Stimulated activated CD4-positive, alpha-beta T cell treated with anti-CD3 and anti-CD28 coated beads, TNF-alpha, amount 100 ng/mL, for 48 hours (primary cell): ENCODE data around the gene TTLL10.

Experiments
- DNase-seq, 3 donors: peaks; one replicate each; pipeline ENCODE4 v3.0.0-alpha.2; 2020; ENCODE audit warnings: low read depth in 3 of 3

Gene TTLL10

DNA sequence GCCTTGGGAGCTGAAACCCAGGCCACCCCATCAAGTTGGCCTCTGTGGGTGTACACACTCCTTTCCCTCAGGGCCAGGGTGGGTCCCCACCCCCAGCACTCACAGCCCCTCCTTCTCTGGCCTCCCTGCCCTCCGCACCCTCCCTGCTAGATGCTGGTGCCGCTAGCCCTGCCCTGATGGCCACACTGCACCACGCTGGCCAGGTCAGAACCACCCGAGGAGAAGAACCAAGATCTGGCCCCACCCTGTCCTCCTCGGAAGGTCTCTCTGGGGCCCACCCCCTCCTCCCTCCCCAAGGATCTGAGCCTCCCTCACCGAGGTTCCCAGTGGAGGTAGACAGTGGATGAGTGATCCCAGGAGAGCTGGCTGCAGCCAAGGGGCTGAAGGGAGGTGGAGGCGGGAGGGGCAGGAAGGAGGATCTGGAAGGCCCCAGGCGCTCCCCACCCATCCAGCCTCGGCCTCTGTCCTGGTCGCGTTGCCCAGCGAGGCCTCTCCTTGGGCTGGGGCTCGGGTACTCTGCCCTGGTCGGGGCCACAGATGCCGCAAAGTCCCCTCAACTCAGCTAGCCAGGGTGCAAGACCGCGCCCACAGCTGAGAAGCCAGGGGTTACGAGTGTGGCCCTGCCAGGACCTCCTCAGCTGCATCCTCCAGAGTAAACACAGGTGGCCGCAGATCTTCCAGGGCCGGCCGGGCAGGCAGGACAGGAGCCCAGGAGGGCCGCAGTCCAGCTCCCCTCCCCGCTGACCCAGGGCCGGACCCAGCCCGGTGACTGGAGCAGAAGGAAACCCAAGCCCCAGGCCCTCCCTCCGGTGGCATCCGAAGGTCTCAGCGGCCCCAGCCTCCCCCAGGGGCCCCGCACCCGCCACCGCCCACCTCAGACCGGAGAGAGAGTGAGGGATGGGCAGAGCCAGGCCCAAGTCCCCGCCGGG, 63.5 kb downstream of the TTLL10 start:
- DNase-seq, result no peak

DNA sequence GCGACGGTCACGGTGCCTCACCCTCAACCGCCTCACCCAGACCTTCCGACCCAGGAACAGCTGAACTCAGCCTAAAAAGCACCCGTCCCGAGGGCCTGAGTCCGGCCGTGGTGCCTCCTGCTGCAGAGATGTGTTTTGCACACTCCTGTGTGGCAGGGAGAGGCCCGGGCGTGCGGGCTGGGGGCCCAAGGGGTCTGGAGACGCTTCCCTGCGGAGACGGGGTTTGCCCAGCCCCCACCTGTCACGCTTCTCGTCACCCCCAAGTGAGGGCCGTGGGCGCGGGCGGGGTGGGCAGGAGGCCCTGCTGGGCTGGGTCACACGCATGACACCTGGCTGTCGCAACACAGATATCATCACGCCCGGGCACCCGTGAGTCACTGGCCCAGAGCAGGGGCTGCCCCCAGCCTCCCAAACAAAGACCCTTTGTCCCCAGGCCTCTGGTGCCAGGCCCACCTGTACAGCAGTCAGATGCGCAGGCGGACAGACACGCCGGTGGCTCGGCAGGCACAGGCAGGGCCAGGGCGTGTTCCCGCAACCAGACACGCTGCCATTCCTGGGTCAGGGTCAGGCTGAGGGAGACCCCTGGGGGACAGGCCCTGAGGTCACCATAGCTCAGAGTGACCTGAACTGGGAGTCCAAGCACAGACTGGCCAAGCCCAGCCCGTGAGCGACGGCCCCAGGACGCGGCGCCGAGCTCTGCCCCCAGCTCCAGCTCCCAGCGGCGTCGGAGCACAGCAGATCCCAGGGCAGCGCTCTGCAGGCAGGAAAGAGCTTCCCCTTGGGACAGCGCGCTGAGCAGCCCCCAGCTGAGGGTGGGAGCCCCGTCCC, 64.4 kb downstream of the TTLL10 start:
- no peak for DNase-seq

- no peak for DNase-seq
Measured at GRCh38 chr1:1238702-1239178, 65.1 kb downstream of the TTLL10 start.

DNA sequence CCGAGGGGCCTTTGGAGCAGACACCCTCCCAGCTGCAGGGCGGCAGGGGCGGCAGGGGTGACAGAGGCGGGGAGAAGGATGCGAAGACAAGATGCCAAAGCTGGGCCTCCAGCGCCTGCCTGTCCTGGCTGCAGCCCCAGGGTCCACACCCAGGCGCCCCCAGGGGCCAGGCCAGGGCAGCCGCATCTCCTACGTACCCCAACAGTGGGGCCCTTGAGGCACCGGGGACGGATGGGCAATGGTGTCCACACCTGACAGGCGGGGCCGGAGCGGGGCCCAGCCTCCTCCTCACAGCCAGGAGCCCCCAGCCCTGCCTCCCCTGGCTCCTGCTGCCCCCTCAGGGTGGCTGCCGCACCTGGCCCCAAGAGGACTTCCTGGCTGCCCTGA, 65.5 kb downstream of the TTLL10 start:
- DNase-seq, result no peak

DNA sequence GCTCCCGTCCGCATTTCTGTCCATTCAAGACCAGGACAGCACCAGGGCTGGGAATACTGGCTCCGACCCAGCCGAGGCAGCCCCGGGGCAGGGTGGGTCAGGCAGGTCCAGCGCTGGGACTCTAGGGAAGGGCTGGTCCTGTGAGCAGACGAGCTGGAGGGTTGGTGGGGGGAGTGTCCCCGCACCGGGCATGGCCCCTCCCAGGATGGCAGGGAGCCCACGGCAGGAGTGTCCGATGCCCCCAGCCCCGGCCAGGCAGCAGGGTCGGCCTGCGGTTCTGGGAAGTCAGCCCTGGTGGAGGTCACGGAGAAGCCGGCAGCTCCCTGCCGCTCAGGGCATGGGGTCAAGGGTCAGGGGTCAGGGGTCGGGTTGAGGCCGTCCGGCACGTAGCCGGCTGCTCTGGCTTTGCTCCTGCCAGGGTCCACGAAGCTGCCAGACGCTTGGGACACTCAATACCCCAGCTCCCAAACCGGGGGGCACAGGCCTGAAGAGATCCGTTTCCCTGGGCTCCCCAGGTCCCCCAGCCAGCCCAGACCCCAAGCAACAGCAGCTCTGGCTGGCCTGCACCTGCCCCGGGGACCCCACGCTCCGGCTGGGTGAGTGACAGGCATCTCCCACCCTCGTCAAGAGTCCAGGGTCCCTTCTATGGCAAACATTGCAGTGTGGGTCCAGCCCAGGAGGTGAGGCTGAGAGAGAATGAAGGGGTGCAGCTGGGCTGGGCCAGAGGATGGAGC, 66.1 kb downstream of the TTLL10 start:
- DNase-seq, result no peak

- DNase-seq, result no peak
Measured at GRCh38 chr1:1240348-1240732, 66.7 kb downstream of the TTLL10 start.

DNA sequence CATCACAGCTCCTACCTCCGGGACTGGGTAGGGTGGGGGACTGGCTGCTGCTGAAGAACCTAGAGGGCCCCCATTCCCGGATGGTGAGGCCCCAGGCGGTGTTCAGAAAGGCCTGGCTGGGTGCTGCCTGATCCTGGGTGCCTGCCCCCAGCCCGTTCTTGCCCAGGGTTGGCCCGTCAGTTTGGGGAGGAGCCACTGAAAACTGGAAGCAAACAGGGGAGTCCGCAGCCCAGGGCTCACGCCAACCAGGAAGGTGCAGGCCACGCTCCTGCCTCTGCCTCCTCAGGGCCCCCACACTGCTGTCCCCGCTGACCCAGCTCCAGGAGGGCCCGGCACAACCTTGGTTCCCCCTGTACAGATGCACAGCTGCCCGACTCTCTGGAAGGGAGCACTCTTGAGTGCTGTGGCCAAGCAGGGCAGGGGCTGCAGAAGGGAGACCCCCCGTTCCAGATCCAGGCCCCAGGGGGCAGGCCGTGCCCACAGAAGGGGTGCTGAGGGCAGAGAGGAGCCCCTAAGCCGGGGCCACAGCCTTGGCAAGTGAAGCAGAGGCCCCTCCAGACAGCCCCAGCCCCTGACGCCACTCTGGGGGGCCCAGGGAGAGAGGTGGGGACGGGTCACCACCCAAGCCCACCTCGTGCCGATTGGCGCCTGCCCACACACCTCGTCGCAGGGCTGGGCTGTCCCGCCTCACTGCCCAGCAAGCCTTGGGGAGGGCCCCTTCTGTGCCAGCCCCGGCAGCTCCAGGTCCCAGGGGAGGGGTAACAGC, 67.3 kb downstream of the TTLL10 start:
- DNase-seq, result no peak

DNA sequence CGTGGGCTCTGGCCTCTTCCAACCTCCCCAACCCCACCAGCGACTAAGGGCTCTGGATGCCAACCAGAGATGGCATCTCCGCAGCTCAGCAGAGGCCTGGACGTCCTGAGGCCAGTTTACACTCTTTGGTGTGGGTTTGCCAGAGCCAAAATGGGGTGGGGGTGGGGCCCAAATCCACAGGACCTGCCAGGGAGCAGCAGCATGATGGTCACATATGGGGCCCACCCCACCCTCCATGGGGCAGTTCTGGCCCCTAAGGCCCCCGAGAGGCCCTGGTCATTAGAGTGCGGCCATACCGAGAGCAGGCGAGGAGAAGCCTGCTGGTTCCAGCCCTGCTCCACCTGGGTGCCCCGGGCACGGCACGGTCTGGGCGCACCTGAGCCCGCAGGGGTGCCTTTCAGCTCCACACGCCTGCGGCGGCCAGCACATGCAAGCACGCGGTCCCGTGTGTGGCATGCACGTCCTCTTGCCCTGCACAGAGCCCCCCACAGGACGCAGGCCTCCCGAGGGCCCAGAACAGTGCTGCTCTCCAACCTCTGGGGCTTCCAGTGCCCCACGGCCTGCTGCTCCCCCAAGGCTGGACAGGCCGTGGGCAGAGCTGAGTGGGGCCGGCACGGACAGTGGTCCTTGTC, 68.0 kb downstream of the TTLL10 start:
- no peak for DNase-seq

- DNase-seq, result no peak
Measured at GRCh38 chr1:1242461-1243265, 69.0 kb downstream of the TTLL10 start.

DNA sequence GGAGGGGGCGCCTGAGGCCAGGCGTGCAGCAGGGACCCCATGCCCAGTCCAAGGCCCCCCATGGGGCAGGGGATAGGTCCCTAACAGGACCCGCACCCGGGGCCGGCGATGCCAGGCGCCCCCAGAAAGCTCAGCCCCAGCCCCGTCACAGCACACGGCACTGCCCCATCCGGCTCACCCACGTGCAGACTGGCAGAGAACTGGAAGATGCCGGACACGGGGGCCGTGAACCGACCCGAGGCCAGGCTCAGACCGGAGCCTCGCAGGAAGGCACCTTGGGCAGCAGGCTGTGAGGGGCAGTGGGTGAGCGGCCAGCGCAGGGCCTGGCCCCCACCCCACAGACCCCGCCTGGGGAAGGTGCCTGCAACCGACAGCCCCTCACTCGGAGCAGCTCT, 69.6 kb downstream of the TTLL10 start:
- DNase-seq, result no peak

DNA sequence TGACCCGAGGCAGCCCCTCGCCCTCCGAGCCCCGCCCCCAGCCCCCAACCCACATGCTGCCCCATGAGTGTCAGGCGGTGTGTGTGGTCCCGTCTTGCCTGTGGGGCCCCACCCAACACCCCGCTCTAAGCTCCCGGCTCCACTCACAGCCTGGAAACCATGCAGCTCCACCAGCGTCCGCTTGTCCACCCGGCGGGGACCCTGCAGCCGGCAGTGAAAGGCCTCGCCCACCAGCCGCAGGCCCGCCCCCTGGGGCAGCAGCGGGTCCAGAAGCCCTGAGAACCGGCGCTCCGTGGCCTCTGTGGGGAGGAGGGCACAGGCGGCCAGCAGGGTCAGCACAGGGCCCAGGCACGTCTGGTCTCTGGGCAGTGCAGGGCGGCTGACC, 70.1 kb downstream of the TTLL10 start:
- DNase-seq, result no peak

DNA sequence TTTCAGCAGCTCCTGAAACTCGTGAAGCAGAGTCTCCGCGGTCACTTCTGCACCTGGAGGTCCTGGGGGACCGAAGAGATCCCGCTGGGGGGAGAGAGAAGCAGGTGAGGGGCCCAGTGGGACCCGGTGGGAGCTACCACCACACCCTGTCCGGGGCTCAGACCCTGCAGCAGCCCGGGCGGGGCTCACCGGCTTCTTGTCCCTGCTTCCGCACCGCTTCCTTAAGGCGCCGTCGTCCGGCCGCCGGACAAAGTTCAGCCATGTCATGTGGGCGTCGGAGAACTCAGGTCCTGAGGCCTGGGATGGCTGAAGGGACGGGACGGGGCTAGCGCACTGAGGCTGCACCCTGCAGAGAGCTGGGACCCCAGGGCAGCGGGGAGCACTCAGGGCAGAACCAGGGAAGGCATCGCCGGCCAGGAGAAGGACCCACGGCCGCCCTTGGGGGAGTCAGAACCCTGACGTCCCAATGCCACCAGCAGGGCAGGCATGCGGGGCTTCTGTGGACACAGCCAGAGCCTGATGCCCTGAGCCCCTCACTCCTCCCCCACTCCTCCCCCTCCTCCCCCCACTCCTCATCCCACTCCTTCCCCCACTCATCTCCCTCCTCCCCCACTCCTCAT, 70.6 kb downstream of the TTLL10 start:
- DNase-seq, result no peak

- no peak for DNase-seq
Measured at GRCh38 chr1:1245178-1245816, 71.6 kb downstream of the TTLL10 start.

- no peak for DNase-seq
Measured at GRCh38 chr1:1245817-1246576, 72.3 kb downstream of the TTLL10 start.

GRCh38 chr1:1246577-1247340, 73.1 kb downstream of the TTLL10 start, which contains the start of gene C1QTNF12:
Gene C1QTNF12, minus strand, starts transcription at chr1:1246722. Its CDS starts 32 bp downstream, at chr1:1246690.
- DNase-seq, result no peak

DNA sequence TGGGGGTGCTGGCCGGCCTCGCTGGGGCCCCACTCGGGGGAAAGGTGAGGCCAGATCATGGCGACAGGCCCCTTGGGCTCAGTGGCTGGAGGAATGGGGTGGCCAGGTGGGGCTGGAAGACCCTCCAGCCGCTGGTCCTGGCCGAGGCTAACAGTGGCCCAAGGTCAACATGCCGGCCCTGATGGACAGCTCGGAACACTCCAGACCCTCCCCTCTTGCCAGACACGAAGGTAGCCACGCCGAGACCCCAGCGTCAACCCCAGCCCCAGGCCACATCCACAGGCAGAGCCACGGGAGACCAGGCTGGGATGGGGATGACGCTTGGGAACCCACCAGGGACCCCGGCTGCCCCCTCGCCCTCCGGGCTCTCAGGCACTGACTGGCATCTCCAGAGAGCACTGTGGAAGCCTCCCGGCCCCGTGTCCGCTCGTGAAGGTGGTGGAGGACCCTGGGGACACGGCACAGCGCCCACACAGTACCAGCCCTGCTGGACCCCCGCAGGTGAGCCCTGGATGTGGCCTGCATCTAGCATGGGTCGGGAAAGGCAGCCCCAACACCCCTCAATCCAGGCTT, 73.7 kb downstream of the TTLL10 start:
- DNase-seq, result no peak
